Endothelial cell (in vitro differentiated cells): ENCODE measurements around the gene QKI. TPM values are rescaled to one million over a fixed set of nuclear protein-coding genes. Genes with fewer than 3 reads are reported as not detected.
"Not testable (repeated sequence)": the region's sequence is repeated elsewhere in the genome, so short reads cannot be mapped to it uniquely, and the experiment has no call there.

Source experiments
- DNase-seq: peaks from one replicate; pipeline ENCODE4 v3.0.0; 2021; ENCODE audit warnings: low spot score
- H3K27ac Mint-ChIP-seq: one replicate; pipeline ENCODE4 v1.8.0; 2021; ENCODE audit warnings: mixed read lengths, inconsistent platforms; ENCODE audit not compliant: unreplicated experiment
- H3K27me3 Mint-ChIP-seq: one replicate; pipeline ENCODE4 v1.8.0; 2021; ENCODE audit warnings: mild to moderate bottlenecking, moderate library complexity, mixed read lengths, inconsistent platforms; ENCODE audit not compliant: unreplicated experiment
- H3K36me3 Mint-ChIP-seq: one replicate; pipeline ENCODE4 v1.8.0; 2021; ENCODE audit warnings: mild to moderate bottlenecking, low read depth, mixed read lengths, inconsistent platforms; ENCODE audit not compliant: unreplicated experiment
- H3K4me1 Mint-ChIP-seq: one replicate; pipeline ENCODE4 v1.8.0; 2021; ENCODE audit warnings: mild to moderate bottlenecking, mixed read lengths, inconsistent platforms; ENCODE audit not compliant: unreplicated experiment
- H3K4me3 Mint-ChIP-seq: one replicate; pipeline ENCODE4 v1.8.0; 2021; ENCODE audit warnings: mild to moderate bottlenecking, mixed read lengths, inconsistent platforms; ENCODE audit not compliant: unreplicated experiment
- H3K9me3 Mint-ChIP-seq: one replicate; pipeline ENCODE4 v1.8.0; 2021; ENCODE audit warnings: mixed read lengths, inconsistent platforms; ENCODE audit not compliant: unreplicated experiment
- total RNA-seq: library from RNA; stranded (reverse); fragmentation: NEBNext Ultra II Directional; extraction: Animal tissue kit (Norgen Biotek cat#: 25700); gene quantifications from one replicate; pipeline ENCODE4 v1.2.1, GENCODE V29; 2021; ENCODE audit not compliant: unreplicated experiment
- TF ChIP-seq, protein P1 (sequence below): fragments of 200-600 bp; sonication (generic); IDR thresholded peaks from one replicate; pipeline ENCODE4 v1.5.0; 2021; ENCODE audit warnings: antibody characterized with exemption; ENCODE audit not compliant: unreplicated experiment

Gene QKI
- total RNA-seq, 1 donor from 2014 or later, result 326 TPM

DNA sequence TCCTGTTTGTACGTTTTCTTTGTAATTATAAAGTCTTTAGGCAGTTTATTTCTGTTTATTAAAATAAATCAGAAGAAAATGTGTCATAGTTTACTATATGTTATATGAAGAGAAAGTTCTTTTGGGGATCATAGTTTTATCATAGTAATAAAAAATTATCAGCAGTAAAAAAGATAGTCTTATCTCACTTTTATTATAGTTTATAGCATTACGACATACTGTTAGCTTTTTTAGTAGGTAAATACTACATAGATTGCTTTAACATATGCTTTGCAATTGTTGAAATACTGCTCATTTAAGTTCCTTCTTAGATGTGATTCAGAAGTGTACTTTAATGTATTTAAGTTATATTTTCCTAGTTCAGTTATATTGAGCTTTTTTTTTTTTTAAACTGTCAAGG is 13.9 kb downstream of the QKI start:
- Mint-ChIP-seq H3K36me3 (no peaks in the 10 kb centered on the region), H3K4me3 (no peak overlapping the region), H3K4me1 (peaks cover 42% of the 10 kb centered on the region), H3K27me3 (peaks cover 1% of the 10 kb centered on the region), H3K9me3 (no peaks in the 10 kb centered on the region), H3K27ac (peak overlapping the region; percentile 7)
- TF ChIP-seq, protein P1, sequence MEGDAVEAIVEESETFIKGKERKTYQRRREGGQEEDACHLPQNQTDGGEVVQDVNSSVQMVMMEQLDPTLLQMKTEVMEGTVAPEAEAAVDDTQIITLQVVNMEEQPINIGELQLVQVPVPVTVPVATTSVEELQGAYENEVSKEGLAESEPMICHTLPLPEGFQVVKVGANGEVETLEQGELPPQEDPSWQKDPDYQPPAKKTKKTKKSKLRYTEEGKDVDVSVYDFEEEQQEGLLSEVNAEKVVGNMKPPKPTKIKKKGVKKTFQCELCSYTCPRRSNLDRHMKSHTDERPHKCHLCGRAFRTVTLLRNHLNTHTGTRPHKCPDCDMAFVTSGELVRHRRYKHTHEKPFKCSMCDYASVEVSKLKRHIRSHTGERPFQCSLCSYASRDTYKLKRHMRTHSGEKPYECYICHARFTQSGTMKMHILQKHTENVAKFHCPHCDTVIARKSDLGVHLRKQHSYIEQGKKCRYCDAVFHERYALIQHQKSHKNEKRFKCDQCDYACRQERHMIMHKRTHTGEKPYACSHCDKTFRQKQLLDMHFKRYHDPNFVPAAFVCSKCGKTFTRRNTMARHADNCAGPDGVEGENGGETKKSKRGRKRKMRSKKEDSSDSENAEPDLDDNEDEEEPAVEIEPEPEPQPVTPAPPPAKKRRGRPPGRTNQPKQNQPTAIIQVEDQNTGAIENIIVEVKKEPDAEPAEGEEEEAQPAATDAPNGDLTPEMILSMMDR, result no peak
- DNase-seq, result no peak

- peak overlapping the region; percentile 65 for H3K27ac Mint-ChIP-seq
- DNase-seq, result no peak
- H3K9me3 Mint-ChIP-seq, result no peaks in the 10 kb centered on the region
- TF ChIP-seq, protein P1, result no peak
- H3K27me3 Mint-ChIP-seq, result peaks cover 1% of the 10 kb centered on the region
- H3K4me1 Mint-ChIP-seq, result peaks cover 40% of the 10 kb centered on the region
- no peaks in the 10 kb centered on the region for H3K36me3 Mint-ChIP-seq
- no peak overlapping the region for H3K4me3 Mint-ChIP-seq
Observed at GRCh38 chr6:163429858-163430448, 15.4 kb downstream of the QKI start.

DNA sequence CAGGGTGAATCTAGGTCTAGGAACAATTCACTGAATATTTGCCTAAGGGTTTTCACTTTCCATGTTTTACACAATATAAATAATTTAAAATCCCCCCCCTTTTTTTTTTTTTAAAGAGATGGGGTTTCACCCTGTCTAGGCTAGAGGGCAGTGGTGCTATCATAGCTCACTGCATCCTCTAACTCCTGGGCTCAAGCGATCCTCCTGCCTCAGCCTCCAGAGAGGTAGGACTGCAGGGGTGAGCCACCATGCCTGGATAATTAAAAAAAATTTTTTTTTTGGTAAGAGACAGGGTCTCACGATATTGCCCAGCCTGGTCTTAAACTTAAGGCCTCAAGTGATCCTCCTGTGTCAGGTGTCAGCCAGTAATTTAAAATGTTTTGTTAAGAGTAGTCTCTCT is 17.8 kb downstream of the QKI start:
- H3K4me3 Mint-ChIP-seq, result no peak overlapping the region
- DNase-seq, result no peak
- H3K9me3 Mint-ChIP-seq, result no peaks in the 10 kb centered on the region
- H3K27ac Mint-ChIP-seq, result peak overlapping the region; percentile 70
- H3K36me3 Mint-ChIP-seq, result no peaks in the 10 kb centered on the region
- peaks cover 1% of the 10 kb centered on the region for H3K27me3 Mint-ChIP-seq
- H3K4me1 Mint-ChIP-seq, result peaks cover 35% of the 10 kb centered on the region
- TF ChIP-seq, protein P1, result no peak

DNA sequence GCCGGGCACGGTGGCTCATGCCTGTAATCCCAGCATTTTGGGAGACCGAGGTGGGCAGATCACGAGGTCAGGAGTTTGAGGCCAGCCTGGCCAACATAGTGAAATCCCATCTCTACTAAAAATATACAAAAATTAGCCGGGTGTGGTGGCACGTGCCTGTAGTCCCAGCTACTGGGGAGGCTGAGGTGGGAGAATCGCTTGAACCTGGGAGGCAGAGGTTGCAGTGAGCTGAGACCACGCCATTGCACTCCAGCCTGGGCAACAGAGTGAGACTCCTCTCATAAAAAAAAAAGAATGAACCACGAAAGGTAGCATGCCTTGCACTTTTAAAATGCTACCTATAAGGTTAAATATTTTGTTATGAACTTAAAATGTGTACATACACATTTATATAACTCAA is 19.0 kb downstream of the QKI start:
- not testable (repeated sequence) for H3K9me3 Mint-ChIP-seq, H3K4me3 Mint-ChIP-seq, H3K36me3 Mint-ChIP-seq, DNase-seq, H3K27me3 Mint-ChIP-seq, H3K27ac Mint-ChIP-seq
- H3K4me1 Mint-ChIP-seq, result peaks cover 31% of the 10 kb centered on the region

GRCh38 chr6:163435023-163435422 is 20.5 kb downstream of the QKI start:
- H3K36me3 Mint-ChIP-seq, result no peaks in the 10 kb centered on the region

More at GRCh38 chr6:163435023-163435422, 20.5 kb downstream of the QKI start:
- Mint-ChIP-seq H3K9me3 (no peaks in the 10 kb centered on the region), H3K27ac (no peak overlapping the region), H3K27me3 (peaks cover 1% of the 10 kb centered on the region), H3K4me3 (no peak overlapping the region), H3K4me1 (peaks cover 25% of the 10 kb centered on the region)
- no peak for DNase-seq
- TF ChIP-seq, protein P1, result no peak
